ENCODE results near the gene MTMR2. TPM values are rescaled to one million over a fixed set of nuclear protein-coding genes. Genes with fewer than 3 reads are reported as not detected.
"Not testable (repeated sequence)": the region's sequence is repeated elsewhere in the genome, so short reads cannot be mapped to it uniquely, and the experiment has no call there.

The MTMR2 gene
- total RNA-seq, 4 donors from 2014 or later = 17.9 to 30.4 (median 23.5) TPM

DNA sequence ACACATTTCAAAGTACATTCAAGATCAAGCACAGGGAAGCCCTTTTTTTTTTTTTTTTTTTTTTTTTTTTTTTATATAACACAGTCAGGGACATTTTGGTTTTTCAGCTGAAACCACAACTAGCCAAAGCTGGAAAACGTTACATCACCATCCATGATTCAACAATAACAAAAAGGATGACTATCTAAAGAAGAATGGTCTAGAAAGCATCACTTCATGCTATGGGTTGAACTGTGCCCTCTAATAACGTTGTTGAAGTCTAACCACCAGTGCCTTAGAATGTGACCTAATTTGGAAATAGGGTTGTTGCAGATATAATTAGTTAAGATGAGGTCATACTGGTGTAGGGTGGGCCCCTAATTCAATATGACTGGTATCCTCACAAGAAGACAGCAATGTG, 46.6 kb downstream of the MTMR2 start:
- ATAC-seq (ENCODE audit: low FRiP score) (no peak), DNase-seq (ENCODE audit: low spot score) (no peak)
- TF ChIP-seq, protein P1, sequence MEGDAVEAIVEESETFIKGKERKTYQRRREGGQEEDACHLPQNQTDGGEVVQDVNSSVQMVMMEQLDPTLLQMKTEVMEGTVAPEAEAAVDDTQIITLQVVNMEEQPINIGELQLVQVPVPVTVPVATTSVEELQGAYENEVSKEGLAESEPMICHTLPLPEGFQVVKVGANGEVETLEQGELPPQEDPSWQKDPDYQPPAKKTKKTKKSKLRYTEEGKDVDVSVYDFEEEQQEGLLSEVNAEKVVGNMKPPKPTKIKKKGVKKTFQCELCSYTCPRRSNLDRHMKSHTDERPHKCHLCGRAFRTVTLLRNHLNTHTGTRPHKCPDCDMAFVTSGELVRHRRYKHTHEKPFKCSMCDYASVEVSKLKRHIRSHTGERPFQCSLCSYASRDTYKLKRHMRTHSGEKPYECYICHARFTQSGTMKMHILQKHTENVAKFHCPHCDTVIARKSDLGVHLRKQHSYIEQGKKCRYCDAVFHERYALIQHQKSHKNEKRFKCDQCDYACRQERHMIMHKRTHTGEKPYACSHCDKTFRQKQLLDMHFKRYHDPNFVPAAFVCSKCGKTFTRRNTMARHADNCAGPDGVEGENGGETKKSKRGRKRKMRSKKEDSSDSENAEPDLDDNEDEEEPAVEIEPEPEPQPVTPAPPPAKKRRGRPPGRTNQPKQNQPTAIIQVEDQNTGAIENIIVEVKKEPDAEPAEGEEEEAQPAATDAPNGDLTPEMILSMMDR (IDR thresholded peaks at IDR 0.05) = no peak

DNA sequence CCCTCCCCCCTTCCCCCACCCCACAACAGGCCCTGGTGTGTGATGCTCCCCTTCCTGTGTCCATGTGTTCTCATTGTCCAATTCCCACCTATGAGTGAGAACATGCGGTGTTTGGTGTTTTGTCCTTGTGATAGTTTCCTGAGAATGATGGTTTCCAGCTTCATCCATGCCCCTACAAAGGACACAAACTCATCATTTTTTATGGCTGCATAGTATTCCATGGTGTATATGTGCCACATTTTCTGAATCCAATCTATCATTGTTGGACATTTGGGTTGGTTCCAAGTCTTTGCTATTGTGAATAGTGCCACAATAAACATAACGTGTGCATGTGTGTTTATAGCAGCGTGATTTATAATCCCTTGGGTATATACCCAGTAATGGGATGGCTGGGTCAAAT, 53.0 kb downstream of the MTMR2 start:
- not testable (repeated sequence) for DNase-seq (ENCODE audit: low spot score); ATAC-seq (ENCODE audit: low FRiP score)

DNA sequence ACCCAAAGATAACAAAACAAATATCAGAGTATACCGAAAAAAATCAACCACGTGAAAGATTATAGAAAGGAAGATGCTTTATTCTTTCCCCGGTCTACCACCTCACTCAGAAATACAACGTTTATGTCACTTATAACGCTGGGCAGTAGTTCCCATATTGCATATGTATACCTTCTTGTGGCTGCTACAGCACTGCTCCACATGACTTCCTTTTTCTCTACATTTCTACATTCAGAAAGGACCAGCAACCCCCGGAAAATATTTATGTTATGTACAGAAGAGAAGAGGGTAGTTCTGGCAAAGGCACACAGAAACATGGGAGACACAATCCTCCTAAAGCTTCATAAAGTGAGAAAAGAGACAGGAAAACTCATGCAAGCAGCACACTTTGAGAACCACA, 56.8 kb downstream of the MTMR2 start:
- TF ChIP-seq, protein P1 (IDR thresholded peaks at IDR 0.05) = no peak
- no peak for ATAC-seq (ENCODE audit: low FRiP score)
- DNase-seq (ENCODE audit: low spot score) = no peak

DNA sequence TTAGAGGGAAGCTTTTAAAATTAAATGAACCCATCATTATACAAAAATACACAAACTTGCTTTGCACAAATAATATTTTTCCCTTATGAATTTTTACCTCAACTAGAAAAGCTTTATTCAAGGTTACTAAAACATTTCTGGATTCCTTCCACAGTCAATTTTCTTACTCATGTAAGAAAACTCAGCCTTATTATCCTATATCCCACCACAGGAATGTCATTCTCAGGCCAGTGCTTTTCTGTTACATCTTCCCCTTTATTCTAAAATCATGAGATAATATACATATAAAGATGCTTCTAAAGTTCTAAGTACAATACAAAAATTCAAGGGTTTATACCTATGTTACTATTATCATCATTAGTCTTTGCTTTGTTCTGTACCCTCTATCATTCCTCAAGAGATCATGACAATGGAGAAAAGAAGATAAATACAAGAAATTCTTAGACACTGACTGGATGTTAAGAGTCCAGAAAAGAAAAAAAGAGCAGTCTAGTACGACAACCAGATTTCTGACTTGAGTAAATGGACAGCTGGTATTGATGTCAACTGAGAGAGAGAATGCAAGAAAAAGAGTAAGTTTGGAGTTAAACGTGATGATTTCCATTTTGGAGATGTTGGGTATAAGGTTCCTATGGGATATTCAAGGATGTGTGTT, 60.3 kb downstream of the MTMR2 start:
- ATAC-seq (ENCODE audit: low FRiP score) = no peak
- DNase-seq (ENCODE audit: low spot score) = no peak
- TF ChIP-seq, protein P1 (IDR thresholded peaks at IDR 0.05) = no peak

DNA sequence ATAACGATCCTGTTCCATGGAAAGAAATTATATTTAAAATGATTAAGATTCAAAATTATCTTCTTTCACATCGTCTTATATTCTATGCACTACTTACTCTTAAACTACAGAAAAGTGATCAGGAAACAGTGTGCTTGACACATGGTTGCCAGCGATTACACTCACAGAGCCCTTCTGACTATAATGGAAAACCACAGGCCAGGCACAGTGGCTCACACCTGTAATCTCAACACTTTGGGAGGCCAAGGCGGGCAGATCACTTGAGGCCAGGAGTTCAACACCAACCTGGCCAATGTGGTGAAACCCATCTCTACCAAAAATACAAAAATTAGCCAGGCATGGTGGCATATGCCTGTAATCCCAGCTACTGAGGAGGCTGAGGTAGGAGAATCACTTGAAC, 63.9 kb downstream of the MTMR2 start:
- DNase-seq (ENCODE audit: low spot score); ATAC-seq (ENCODE audit: low FRiP score): not testable (repeated sequence)

DNA sequence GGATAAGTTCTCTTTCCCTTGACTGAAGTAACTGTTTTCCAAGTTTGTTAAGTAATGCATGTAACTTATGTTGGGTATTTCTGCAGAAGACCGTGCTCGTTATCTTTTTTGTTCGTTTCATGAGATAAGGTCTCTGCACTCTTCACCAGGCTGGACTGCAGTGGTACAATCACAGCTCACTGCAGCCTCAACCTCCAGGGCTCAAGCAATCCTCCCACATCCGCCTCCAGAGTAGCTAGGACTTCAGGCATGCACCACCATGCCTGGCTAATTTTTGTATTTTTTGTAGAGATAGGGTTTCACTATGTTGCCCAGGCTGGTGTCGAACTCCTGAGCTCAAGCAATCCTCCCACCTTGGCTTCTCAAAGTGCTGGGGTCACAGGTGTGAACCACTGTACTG, 69.5 kb downstream of the MTMR2 start:
- ATAC-seq (ENCODE audit: low FRiP score) = not testable (repeated sequence)

DNA sequence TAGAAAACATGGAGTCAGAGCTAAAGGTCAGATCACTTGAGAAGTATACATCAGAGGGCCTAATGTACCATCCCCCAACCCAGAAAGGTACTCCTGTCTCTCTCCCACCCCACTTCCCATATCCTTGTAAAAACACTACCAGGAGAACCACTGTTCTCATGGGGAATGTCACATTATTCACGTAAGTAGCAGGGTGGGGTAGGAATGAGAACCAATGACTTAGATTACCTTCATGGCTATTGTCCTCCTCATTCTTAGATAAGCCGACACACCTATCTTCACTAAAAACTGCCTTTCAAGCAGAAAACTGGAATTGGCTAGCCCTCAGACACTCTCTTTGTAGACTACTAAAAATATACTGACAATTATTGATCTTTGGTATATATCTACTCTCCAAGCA, 70.0 kb downstream of the MTMR2 start:
- TF ChIP-seq, protein P1 (IDR thresholded peaks at IDR 0.05) = no peak
- no peak for ATAC-seq (ENCODE audit: low FRiP score)
- DNase-seq (ENCODE audit: low spot score) = no peak

More for the DNA sequence above, 69.5 kb downstream of the MTMR2 start:
- not testable (repeated sequence) for DNase-seq (ENCODE audit: low spot score)

DNA sequence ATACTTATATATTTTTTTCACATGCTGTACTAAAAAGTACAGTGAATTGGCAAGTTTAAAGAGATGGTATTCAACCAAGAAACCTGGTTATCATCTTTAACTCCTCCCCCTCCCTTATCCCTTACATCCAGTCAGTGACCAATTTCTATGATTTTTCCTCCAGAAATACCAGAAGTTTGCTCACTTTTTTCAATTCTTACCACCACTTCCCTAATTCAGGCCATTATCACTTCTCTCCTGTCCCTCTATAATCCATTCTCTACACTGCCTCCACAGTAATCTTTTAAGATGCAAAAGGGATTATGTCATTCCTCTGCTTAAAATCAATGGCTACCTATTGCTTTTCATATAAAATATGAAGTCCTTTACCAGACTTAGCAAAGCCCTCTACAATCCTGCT, 70.8 kb downstream of the MTMR2 start:
- DNase-seq (ENCODE audit: low spot score) (no peak), ATAC-seq (ENCODE audit: low FRiP score) (no peak)
- TF ChIP-seq, protein P1 (IDR thresholded peaks at IDR 0.05) = no peak

DNA sequence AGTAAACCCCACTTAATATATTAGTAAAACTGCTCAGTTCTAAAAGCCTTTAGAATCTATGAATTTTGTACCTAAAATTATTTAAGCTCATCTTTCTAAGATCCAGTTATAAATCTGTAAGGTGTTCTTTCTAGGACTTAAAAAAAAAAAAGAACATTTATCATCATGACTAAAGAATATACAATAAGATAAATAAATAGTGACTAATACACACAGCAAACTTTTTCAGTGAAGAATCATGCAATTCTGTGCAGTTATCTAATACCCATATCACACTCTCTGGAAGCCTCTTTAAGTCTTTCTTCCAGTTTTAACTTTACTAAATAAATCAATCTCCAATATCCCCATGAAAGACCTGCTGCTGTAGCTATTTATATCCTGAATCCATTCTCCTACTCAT, 73.8 kb downstream of the MTMR2 start:
- no peak for DNase-seq (ENCODE audit: low spot score)
- TF ChIP-seq, protein P1 (IDR thresholded peaks at IDR 0.05) = no peak
- no peak for ATAC-seq (ENCODE audit: low FRiP score)

Data from omental fat pad (tissue), 4 donors.